Cardiac muscle cell (in vitro differentiated cells and primary cell): ENCODE results near the gene ANKRD6. TPM values are rescaled to one million over a fixed set of nuclear protein-coding genes. Genes with fewer than 3 reads are reported as not detected.
A peak's percentile ranks its signal among the peaks of the same experiment; 100 is the strongest.

ENCODE experiments used
- DNase-seq, 2 donors: peaks; one replicate each; pipeline versions ENCODE4 v3.0.0 to v3.0.0-alpha.2; 2010 to 2017; ENCODE audit warnings: low read depth in 1 of 2, low spot score in 1 of 2
- H3K27ac ChIP-seq: fragments of 200-600 bp; sonication (generic); 2 replicates; pipeline ENCODE4 v1.5.1; 2016
- H3K27me3 ChIP-seq: fragments of 200-600 bp; sonication (generic); 2 replicates; pipeline ENCODE4 v1.6.0; 2016; ENCODE audit warnings: control low read depth
- H3K36me3 ChIP-seq: fragments of 200-600 bp; sonication (generic); 2 replicates; pipeline ENCODE4 v1.5.1; 2016; ENCODE audit warnings: control low read depth
- H3K4me1 ChIP-seq: fragments of 200-600 bp; sonication (generic); 2 replicates; pipeline ENCODE4 v1.8.1; 2017; ENCODE audit warnings: low read depth, mild to moderate bottlenecking, mixed run types
- H3K4me3 ChIP-seq: fragments of 200-600 bp; sonication (generic); 2 replicates; pipeline ENCODE4 v1.5.1; 2016; ENCODE audit warnings: mild to moderate bottlenecking
- H3K9me3 ChIP-seq: fragments of 200-600 bp; sonication (generic); 2 replicates; pipeline ENCODE4 v1.5.1; 2017; ENCODE audit warnings: low read depth, mild to moderate bottlenecking, control low read depth
- polyA plus RNA-seq: library from polyadenylated mRNA; unstranded; fragments of >200 nt; fragmentation: Nextera tagmentation; extraction: Ambion mirVana; gene quantifications from 2 replicates; pipeline ENCODE4 v1.2.1, GENCODE V29; 2016
- total RNA-seq: library from RNA; depleted of rRNA; stranded (reverse); fragments of >200 nt; gene quantifications from 2 replicates; pipeline ENCODE4 v1.2.3, GENCODE V29; 2016
- TF ChIP-seq, protein P1 (sequence below): IDR thresholded peaks from 2 replicates; pipeline ENCODE4 v1.5.1; 2012; ENCODE audit warnings: low read depth, mild to moderate bottlenecking, low read length

The ANKRD6 gene
- total and polyA plus RNA-seq, 2 experiments from 2014 or later = 10.3 to 21.5 TPM

- H3K9me3 ChIP-seq = no peaks in the 10 kb centered on the region
- H3K36me3 ChIP-seq = no peaks in the 10 kb centered on the region
- no peak for DNase-seq
- H3K4me1 ChIP-seq = peaks cover 23% of the 10 kb centered on the region
- H3K4me3 ChIP-seq = peak overlapping the region; percentile 72
- no peaks in the 10 kb centered on the region for H3K27me3 ChIP-seq
- TF ChIP-seq, protein P1, sequence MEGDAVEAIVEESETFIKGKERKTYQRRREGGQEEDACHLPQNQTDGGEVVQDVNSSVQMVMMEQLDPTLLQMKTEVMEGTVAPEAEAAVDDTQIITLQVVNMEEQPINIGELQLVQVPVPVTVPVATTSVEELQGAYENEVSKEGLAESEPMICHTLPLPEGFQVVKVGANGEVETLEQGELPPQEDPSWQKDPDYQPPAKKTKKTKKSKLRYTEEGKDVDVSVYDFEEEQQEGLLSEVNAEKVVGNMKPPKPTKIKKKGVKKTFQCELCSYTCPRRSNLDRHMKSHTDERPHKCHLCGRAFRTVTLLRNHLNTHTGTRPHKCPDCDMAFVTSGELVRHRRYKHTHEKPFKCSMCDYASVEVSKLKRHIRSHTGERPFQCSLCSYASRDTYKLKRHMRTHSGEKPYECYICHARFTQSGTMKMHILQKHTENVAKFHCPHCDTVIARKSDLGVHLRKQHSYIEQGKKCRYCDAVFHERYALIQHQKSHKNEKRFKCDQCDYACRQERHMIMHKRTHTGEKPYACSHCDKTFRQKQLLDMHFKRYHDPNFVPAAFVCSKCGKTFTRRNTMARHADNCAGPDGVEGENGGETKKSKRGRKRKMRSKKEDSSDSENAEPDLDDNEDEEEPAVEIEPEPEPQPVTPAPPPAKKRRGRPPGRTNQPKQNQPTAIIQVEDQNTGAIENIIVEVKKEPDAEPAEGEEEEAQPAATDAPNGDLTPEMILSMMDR = no peak
- H3K27ac ChIP-seq = peak overlapping the region; percentile 94
Observed at GRCh38 chr6:89413006-89413400, 19.9 kb upstream of the ANKRD6 start.

- no peak overlapping the region for H3K27ac ChIP-seq
- no peaks in the 10 kb centered on the region for H3K36me3 ChIP-seq
- DNase-seq = peak in 1 of 2 donors; percentile 54
- peaks cover 11% of the 10 kb centered on the region for H3K4me1 ChIP-seq
- no peaks in the 10 kb centered on the region for H3K27me3 ChIP-seq
- H3K9me3 ChIP-seq = no peaks in the 10 kb centered on the region
- no peak overlapping the region for H3K4me3 ChIP-seq
- TF ChIP-seq, protein P1 = no peak
Observed at GRCh38 chr6:89414215-89414614, 18.7 kb upstream of the ANKRD6 start.

DNA sequence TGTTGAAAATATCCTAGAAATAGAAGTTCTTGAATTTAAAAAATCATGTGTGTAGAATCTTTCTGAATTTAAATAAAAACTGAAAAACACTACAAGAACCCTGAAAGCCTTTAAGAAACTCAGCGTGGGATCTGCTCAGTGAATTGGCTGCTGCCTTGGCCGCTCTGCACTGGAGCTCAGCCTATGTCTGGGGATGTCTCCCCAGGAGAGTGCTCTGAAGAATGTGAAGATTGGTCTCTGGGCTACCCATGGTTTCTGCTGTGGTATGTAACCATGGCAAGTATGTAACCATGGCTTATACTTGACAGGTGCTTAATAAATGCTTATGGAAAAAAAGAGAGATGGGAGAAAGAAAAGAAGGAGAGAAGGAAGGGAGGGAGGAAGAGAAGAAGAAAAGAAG is 17.8 kb upstream of the ANKRD6 start:
- Histone ChIP-seq H3K36me3 (no peaks in the 10 kb centered on the region), H3K27me3 (no peaks in the 10 kb centered on the region), H3K4me1 (peaks cover 1% of the 10 kb centered on the region), H3K27ac (no peak overlapping the region), H3K4me3 (no peak overlapping the region), H3K9me3 (no peaks in the 10 kb centered on the region)
- TF ChIP-seq, protein P1 = no peak
- DNase-seq = no peak

GRCh38 chr6:89416796-89417195 is 16.2 kb upstream of the ANKRD6 start:
- Histone ChIP-seq H3K27ac (no peak overlapping the region), H3K4me3 (no peak overlapping the region), H3K9me3 (no peaks in the 10 kb centered on the region), H3K4me1 (peaks cover 4% of the 10 kb centered on the region), H3K27me3 (no peaks in the 10 kb centered on the region), H3K36me3 (no peaks in the 10 kb centered on the region)
- no peak for DNase-seq
- TF ChIP-seq, protein P1 = no peak

DNA sequence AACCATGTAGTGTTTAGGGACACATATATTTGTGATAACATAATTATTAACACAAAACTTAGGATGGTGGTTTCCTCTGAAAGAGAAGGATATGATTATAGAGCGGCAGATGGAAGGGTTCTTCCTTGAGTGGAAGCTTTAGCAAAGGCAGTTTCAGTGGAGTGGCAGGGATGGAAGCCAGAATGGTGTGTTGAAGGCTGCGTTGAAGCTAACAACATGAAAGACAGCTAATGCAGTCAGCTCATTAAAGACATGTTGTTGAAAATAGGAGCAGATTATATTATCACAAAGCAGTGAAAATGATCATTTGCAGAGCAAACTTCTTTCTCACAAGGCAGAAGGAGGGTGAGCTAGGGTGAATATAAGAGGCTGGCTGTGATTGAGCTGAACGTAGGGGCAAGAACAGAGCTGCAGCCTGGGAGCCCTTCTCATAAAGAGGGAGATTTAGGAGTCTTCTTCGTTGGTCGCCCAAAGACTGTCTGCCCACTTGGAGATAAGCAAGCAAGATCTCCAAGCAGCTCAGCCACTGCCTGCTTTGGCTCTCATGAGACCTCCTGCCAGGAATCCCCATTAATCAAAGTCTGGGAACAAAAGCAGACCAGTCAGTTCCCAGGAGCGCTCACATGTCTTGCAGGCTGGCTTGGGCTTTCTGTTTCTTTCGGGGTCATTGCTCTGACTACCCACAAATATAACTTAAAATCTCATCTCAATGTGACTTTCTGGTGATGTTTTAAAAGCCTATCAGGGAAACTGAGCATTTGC is 2.6 kb upstream of the ANKRD6 start:
- DNase-seq = peak; percentile 10 to 63
- Histone ChIP-seq H3K4me3 (no peak overlapping the region), H3K27me3 (no peaks in the 10 kb centered on the region), H3K27ac (peak overlapping the region; percentile 10), H3K9me3 (no peaks in the 10 kb centered on the region), H3K36me3 (no peaks in the 10 kb centered on the region), H3K4me1 (peaks cover 13% of the 10 kb centered on the region)
- TF ChIP-seq, protein P1 = no peak
